ENCODE results near the gene CHKA.

DNA sequence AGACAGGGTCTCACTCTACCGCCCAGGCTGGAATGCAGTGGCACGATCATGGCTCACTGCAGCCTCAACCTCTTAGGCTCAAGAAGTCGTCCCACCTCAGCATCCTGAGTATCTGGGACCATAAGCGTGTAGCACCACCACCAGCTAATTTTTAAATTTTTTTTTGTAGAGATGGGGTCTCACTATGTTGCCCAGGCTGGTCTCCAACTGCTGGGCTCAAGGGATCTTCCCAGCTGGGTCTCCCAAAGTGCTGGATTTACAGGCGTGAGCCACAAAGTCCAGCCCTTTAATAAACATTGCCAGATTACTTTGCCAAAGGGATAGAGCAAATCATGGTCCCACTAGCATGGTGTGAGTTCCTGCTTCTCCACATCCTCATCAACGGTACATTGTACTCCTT lies 46.3 kb upstream of the CHKA start:
- TF ChIP-seq, protein P1, sequence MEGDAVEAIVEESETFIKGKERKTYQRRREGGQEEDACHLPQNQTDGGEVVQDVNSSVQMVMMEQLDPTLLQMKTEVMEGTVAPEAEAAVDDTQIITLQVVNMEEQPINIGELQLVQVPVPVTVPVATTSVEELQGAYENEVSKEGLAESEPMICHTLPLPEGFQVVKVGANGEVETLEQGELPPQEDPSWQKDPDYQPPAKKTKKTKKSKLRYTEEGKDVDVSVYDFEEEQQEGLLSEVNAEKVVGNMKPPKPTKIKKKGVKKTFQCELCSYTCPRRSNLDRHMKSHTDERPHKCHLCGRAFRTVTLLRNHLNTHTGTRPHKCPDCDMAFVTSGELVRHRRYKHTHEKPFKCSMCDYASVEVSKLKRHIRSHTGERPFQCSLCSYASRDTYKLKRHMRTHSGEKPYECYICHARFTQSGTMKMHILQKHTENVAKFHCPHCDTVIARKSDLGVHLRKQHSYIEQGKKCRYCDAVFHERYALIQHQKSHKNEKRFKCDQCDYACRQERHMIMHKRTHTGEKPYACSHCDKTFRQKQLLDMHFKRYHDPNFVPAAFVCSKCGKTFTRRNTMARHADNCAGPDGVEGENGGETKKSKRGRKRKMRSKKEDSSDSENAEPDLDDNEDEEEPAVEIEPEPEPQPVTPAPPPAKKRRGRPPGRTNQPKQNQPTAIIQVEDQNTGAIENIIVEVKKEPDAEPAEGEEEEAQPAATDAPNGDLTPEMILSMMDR (conservative IDR thresholded peaks at IDR 0.05; ENCODE audit: low read depth, low read length), result no peak
- no peak for TF ChIP-seq RFX5 (IDR thresholded peaks at IDR 0.05; ENCODE audit: low read depth, low read length)
- no peak for TF ChIP-seq MAFK (IDR thresholded peaks at IDR 0.05; ENCODE audit: low read depth, low read length)
- no peak for TF ChIP-seq CEBPB (IDR thresholded peaks at IDR 0.05; ENCODE audit: low read depth, low read length)
- TF ChIP-seq POLR2A (IDR thresholded peaks at IDR 0.05; ENCODE audit: low read depth, low read length), result no peak
- TF ChIP-seq, protein P2, sequence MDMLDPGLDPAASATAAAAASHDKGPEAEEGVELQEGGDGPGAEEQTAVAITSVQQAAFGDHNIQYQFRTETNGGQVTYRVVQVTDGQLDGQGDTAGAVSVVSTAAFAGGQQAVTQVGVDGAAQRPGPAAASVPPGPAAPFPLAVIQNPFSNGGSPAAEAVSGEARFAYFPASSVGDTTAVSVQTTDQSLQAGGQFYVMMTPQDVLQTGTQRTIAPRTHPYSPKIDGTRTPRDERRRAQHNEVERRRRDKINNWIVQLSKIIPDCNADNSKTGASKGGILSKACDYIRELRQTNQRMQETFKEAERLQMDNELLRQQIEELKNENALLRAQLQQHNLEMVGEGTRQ (IDR thresholded peaks at IDR 0.05; ENCODE audit: low read depth, low read length), result no peak
- TF ChIP-seq FOS (IDR thresholded peaks at IDR 0.05; ENCODE audit: low read depth, low read length), result no peak
- no peak for TF ChIP-seq MXI1 (IDR thresholded peaks at IDR 0.05; ENCODE audit: borderline replicate concordance, low read depth, low read length)
- TF ChIP-seq RAD21 (IDR thresholded peaks at IDR 0.05; ENCODE audit: low read length), result no peak
- TF ChIP-seq CHD1 (IDR thresholded peaks at IDR 0.05; ENCODE audit: low read depth, low read length), result no peak
- TF ChIP-seq RCOR1 (IDR thresholded peaks at IDR 0.05; ENCODE audit: insufficient replicate concordance, low read length), result no peak
- TF ChIP-seq BHLHE40 (IDR thresholded peaks at IDR 0.05; ENCODE audit: low read depth, low read length), result no peak
- TF ChIP-seq SMC3 (IDR thresholded peaks at IDR 0.05; ENCODE audit: low read depth, low read length), result no peak

Measured in IMR-90 (cell line).